ENCODE measurements around the gene KCNG4.

KCNG4 gene, protein sequence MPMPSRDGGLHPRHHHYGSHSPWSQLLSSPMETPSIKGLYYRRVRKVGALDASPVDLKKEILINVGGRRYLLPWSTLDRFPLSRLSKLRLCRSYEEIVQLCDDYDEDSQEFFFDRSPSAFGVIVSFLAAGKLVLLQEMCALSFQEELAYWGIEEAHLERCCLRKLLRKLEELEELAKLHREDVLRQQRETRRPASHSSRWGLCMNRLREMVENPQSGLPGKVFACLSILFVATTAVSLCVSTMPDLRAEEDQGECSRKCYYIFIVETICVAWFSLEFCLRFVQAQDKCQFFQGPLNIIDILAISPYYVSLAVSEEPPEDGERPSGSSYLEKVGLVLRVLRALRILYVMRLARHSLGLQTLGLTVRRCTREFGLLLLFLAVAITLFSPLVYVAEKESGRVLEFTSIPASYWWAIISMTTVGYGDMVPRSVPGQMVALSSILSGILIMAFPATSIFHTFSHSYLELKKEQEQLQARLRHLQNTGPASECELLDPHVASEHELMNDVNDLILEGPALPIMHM

DNA sequence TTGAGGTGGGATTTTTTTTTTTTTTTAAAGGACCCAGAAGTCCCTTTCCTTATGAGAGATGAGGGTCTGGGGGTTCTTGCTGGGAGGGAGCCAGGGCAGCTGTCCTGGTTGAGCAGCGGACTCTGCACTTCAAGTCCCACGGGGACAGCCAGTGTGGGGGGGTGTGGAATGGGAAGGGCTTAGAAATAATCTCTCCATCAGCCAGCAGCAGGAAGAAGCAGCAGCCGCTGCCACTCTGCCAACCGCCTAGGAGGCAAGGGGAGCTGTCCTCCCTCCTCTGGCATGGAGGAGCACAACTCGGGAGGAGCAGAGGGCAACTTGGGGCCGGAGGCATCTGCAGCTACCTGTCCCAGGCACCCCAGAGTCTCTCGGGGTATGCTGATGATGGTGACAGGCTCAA is at the start of gene KCNG4:
TSS of gene KCNG4 (minus strand) at position 104 of the 400 bp plus-strand sequence. CDS start 2,527 bp downstream, outside the sequence.
- no peak for TF ChIP-seq POLR2A (IDR thresholded peaks at IDR 0.05; ENCODE audit: low read depth, low read length)
- FAIRE-seq (no peak), DNase-seq (ENCODE audit: insufficient read length, low spot score) (no peak)

GRCh38 chr16:84288902-84289301 is 49.1 kb upstream of the KCNG4 start:
- TF ChIP-seq POLR2A (IDR thresholded peaks at IDR 0.05; ENCODE audit: low read depth, low read length): no peak
- DNase-seq (ENCODE audit: insufficient read length, low spot score) (no peak), FAIRE-seq (no peak)

GRCh38 chr16:84286578-84287240 is 46.9 kb upstream of the KCNG4 start:
- no peak for DNase-seq (ENCODE audit: insufficient read length, low spot score)
- TF ChIP-seq POLR2A (IDR thresholded peaks at IDR 0.05; ENCODE audit: low read depth, low read length): no peak
- no peak for FAIRE-seq

GRCh38 chr16:84284154-84284722 is 44.4 kb upstream of the KCNG4 start:
- FAIRE-seq: no peak
- DNase-seq (ENCODE audit: insufficient read length, low spot score): no peak
- no peak for TF ChIP-seq POLR2A (IDR thresholded peaks at IDR 0.05; ENCODE audit: low read depth, low read length)

GRCh38 chr16:84283314-84284153 is 43.7 kb upstream of the KCNG4 start:
- no peak for TF ChIP-seq POLR2A (IDR thresholded peaks at IDR 0.05; ENCODE audit: low read depth, low read length)
- DNase-seq (ENCODE audit: insufficient read length, low spot score) (no peak), FAIRE-seq (no peak)

- no peak for FAIRE-seq
- no peak for DNase-seq (ENCODE audit: insufficient read length, low spot score)
- no peak for TF ChIP-seq POLR2A (IDR thresholded peaks at IDR 0.05; ENCODE audit: low read depth, low read length)
These were observed 42.7 kb upstream of the KCNG4 start for GRCh38 chr16:84282533-84282932.

DNA sequence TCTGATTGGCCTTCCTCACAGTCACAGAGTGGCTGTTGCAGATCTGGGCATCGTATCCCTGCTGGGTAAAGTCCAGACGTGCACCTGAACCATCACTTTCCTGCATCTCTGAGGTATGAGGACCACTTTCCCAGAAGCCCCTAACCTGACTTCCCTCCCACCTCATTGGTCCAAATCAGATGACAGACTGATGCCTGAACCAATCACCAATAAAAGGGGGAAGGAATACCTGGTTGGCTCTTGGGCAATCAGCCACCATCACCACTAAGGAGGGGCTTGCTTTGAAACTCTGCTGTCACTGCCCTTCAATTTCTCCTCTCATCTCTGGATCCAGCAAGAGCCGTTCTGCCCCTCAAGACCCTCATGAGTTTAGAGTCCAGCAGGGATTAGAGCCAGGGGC is 41.3 kb upstream of the KCNG4 start:
- TF ChIP-seq POLR2A (IDR thresholded peaks at IDR 0.05; ENCODE audit: low read depth, low read length): no peak
- no peak for FAIRE-seq
- no peak for DNase-seq (ENCODE audit: insufficient read length, low spot score)

- no peak for DNase-seq (ENCODE audit: insufficient read length, low spot score)
- no peak for TF ChIP-seq POLR2A (IDR thresholded peaks at IDR 0.05; ENCODE audit: low read depth, low read length)
- no peak for FAIRE-seq
These were observed 40.1 kb upstream of the KCNG4 start for GRCh38 chr16:84279881-84280280.

GRCh38 chr16:84278968-84279367 is 39.2 kb upstream of the KCNG4 start:
- TF ChIP-seq POLR2A (IDR thresholded peaks at IDR 0.05; ENCODE audit: low read depth, low read length): no peak
- DNase-seq (ENCODE audit: insufficient read length, low spot score) (no peak), FAIRE-seq (no peak)

GRCh38 chr16:84278333-84278732 is 38.5 kb upstream of the KCNG4 start:
- DNase-seq (ENCODE audit: insufficient read length, low spot score) (no peak), FAIRE-seq (no peak)
- no peak for TF ChIP-seq POLR2A (IDR thresholded peaks at IDR 0.05; ENCODE audit: low read depth, low read length)

DNA sequence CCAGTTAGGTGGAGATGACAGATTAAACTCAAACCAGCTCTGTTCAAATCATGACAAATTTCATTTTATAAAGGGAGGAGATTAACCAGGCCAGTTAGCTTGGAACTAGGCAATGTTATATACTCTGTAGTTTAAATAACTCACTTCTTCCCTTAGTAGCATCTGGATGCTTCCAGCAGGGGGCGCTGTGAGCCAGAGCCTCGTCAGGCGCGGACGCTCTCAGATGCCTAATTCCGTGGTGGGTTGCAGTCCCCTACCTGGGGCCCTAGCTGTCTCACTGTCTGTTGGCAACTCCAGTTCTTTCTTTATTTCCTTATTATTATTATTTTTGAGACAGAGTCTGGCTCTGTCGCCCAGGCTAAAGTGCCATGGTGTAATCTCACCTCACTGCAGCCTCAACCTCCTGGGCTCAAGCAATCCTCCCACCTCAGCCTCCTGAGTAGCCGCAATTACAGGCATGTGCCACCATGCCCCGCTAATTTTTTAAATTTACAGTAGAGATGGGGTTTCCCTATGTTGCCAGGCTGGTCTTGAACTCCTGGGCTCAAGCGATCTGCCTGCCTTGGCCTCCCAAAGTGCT is 37.5 kb upstream of the KCNG4 start:
- no peak for TF ChIP-seq POLR2A (IDR thresholded peaks at IDR 0.05; ENCODE audit: low read depth, low read length)
- DNase-seq (ENCODE audit: insufficient read length, low spot score): peak; percentile 40
- FAIRE-seq: no peak

GRCh38 chr16:84275585-84276151 is 35.9 kb upstream of the KCNG4 start:
- no peak for TF ChIP-seq POLR2A (IDR thresholded peaks at IDR 0.05; ENCODE audit: low read depth, low read length)
- DNase-seq (ENCODE audit: insufficient read length, low spot score): no peak
- no peak for FAIRE-seq

DNA sequence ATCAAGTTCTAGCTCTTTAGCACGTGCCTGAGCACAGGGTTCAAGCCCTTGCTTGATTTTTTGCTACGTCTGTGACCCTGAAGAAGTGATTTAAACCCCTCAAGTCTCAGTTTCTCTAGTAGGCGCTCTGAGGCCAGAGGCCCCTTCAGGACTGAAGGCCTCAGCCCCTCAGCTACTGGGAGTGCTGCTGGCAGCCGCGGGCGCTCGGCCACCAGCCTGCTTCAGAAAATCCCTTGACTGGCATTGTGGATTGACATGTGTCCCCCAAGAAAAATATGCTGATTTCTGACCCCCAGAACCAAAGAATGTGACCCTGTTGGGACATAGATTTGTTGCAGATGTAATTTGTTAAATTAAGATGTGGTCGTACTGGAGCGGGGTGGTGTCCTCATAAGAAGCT is 34.7 kb upstream of the KCNG4 start:
- TF ChIP-seq POLR2A (IDR thresholded peaks at IDR 0.05; ENCODE audit: low read depth, low read length): no peak
- DNase-seq (ENCODE audit: insufficient read length, low spot score) (no peak), FAIRE-seq (no peak)
